H1 (cell line): ENCODE data around the gene TMEM209. TPM values are rescaled to one million over a fixed set of nuclear protein-coding genes. Genes with fewer than 3 reads are reported as not detected.
A peak's percentile ranks its signal among the peaks of the same experiment; 100 is the strongest.

Source experiments
- CTCF ChIA-PET: fragments of 300-600 bp; sonication (Branson Sonifier 250); formaldehyde crosslinking; loops from one replicate; lab custom pipeline; 2021; ENCODE audit not compliant: partially characterized antibody; lab: Charles Lee
- POLR2A ChIA-PET: fragments of 300-600 bp; sonication (Branson Sonifier 250); formaldehyde crosslinking; loops from one replicate; lab custom pipeline; 2021; ENCODE audit warnings: inconsistent platforms; ENCODE audit not compliant: partially characterized antibody; lab: Charles Lee
- DNase-seq, 2 experiments: peaks; one replicate each; pipeline versions ENCODE4 v3.0.0 to v3.0.0-alpha.2; 2010 to 2022; ENCODE audit warnings: low spot score in 2 of 2, low read depth in 1 of 2, mixed read lengths in 1 of 2
- FAIRE-seq: peaks from 2 replicates; lab custom pipeline; 2011; peaks lifted over from hg19 to GRCh38; lab: Jason Lieb, UNC
- H2AFZ ChIP-seq: 2 replicates; pipeline ENCODE4 v1.8.1; 2012; ENCODE audit warnings: low read length, inconsistent platforms
- H2AK5ac ChIP-seq: 2 replicates; pipeline ENCODE4 v1.6.1; 2013; ENCODE audit warnings: low read depth, low read length
- H2BK120ac ChIP-seq: replicated peaks from 2 replicates; pipeline ENCODE3; 2013; ENCODE audit warnings: low read depth, low read length, inconsistent platforms
- H2BK12ac ChIP-seq: 2 replicates; pipeline ENCODE4 v1.6.1; 2013; ENCODE audit warnings: low read depth, low read length
- H2BK15ac ChIP-seq: 2 replicates; pipeline ENCODE4 v1.6.1; 2013; ENCODE audit warnings: low read length
- H2BK20ac ChIP-seq: 2 replicates; pipeline ENCODE4 v1.6.1; 2013; ENCODE audit warnings: low read length
- H2BK5ac ChIP-seq: 2 replicates; pipeline ENCODE4 v1.6.1; 2013; ENCODE audit warnings: low read depth, low read length
- H3K14ac ChIP-seq: 2 replicates; pipeline ENCODE4 v1.6.1; 2013; ENCODE audit warnings: inconsistent platforms; ENCODE audit not compliant: insufficient read length
- H3K18ac ChIP-seq: 2 replicates; pipeline ENCODE4 v1.6.1; 2013; ENCODE audit warnings: low read length; ENCODE audit errors: extremely low read depth
- H3K23ac ChIP-seq: 2 replicates; pipeline ENCODE4 v1.6.1; 2013; ENCODE audit warnings: inconsistent platforms; ENCODE audit not compliant: insufficient read length
- H3K23me2 ChIP-seq: 2 replicates; pipeline ENCODE4 v1.6.1; 2013; ENCODE audit warnings: low read depth, low read length
- H3K27ac ChIP-seq: 2 replicates; pipeline ENCODE4 v1.6.1; 2011; ENCODE audit warnings: low read depth, low read length, inconsistent platforms
- H3K27me3 ChIP-seq, 4 experiments: replicated peaks in 1 of 4; 1 replicate in 1 of 4; 2 replicates in 3 of 4; pipeline versions ENCODE4 v1.6.1 to v1.8.1; 2011 to 2013; ENCODE audit warnings: low read length in 3 of 4, mild to moderate bottlenecking in 3 of 4, inconsistent platforms in 2 of 4, mixed read lengths in 2 of 4, moderate library complexity in 1 of 4; ENCODE audit not compliant: control insufficient read depth in 3 of 4, insufficient read depth in 3 of 4; ENCODE audit errors: extremely low read depth in 1 of 4
- H3K36me3 ChIP-seq, 4 experiments: 2 replicates each; pipeline versions ENCODE4 v1.6.1 to v1.8.1; 2011 to 2013; ENCODE audit warnings: mild to moderate bottlenecking in 4 of 4, low read length in 3 of 4, moderate library complexity in 2 of 4, control low read depth in 1 of 4, inconsistent platforms in 1 of 4; ENCODE audit not compliant: insufficient read depth in 4 of 4, control insufficient read depth in 2 of 4
- H3K4ac ChIP-seq: replicated peaks from 2 replicates; pipeline ENCODE3; 2013; ENCODE audit warnings: low read length, low read depth, mixed read lengths, inconsistent platforms; ENCODE audit not compliant: insufficient read length
- H3K4me1 ChIP-seq, 4 experiments: replicated peaks in 1 of 4; 1 replicate in 1 of 4; 2 replicates in 3 of 4; pipeline versions ENCODE4 v1.6.1 to v1.8.1; 2011 to 2013; ENCODE audit warnings: low read length in 3 of 4, inconsistent platforms in 2 of 4, mixed read lengths in 1 of 4; ENCODE audit not compliant: insufficient read depth in 4 of 4, control insufficient read depth in 3 of 4
- H3K4me2 ChIP-seq, 2 experiments: 2 replicates each; pipeline versions ENCODE4 v1.6.1 to v1.8.1; 2011 to 2013; ENCODE audit warnings: low read depth in 2 of 2, low read length in 2 of 2, control low read depth in 1 of 2, inconsistent platforms in 1 of 2, mild to moderate bottlenecking in 1 of 2; ENCODE audit not compliant: insufficient read depth in 1 of 2
- H3K4me3 ChIP-seq, 4 experiments: fragments of 200-600, 300-600 bp in 1 of 4; sonication (generic), shearing (Covaris generic), sonication (Bioruptor Twin) in 1 of 4; 2 replicates each; pipeline versions ENCODE4 v1.5.1 to v1.8.1; 2011 to 2016; ENCODE audit warnings: low read length in 4 of 4, low read depth in 3 of 4, control low read depth in 2 of 4, inconsistent platforms in 2 of 4, mild to moderate bottlenecking in 2 of 4, mixed read lengths in 1 of 4, moderate library complexity in 1 of 4; ENCODE audit not compliant: insufficient read depth in 2 of 4; ENCODE audit errors: extremely low read depth in 1 of 4
- H3K56ac ChIP-seq: replicated peaks from 2 replicates; pipeline ENCODE3; 2013; ENCODE audit warnings: low read depth, mild to moderate bottlenecking, mixed read lengths, low read length, inconsistent platforms; ENCODE audit not compliant: insufficient read length
- H3K79me1 ChIP-seq: 2 replicates; pipeline ENCODE4 v1.6.1; 2013; ENCODE audit warnings: low read depth, low read length, control low read depth
- H3K79me2 ChIP-seq, 2 experiments: 2 replicates each; pipeline versions ENCODE4 v1.6.1 to v1.8.1; 2012 to 2013; ENCODE audit warnings: low read length in 2 of 2, mild to moderate bottlenecking in 2 of 2, inconsistent platforms in 1 of 2; ENCODE audit not compliant: insufficient read depth in 2 of 2, control insufficient read depth in 1 of 2
- H3K9ac ChIP-seq, 4 experiments: replicated peaks in 1 of 4; 1 replicate in 1 of 4; 2 replicates in 3 of 4; pipeline versions ENCODE4 v1.6.1 to v1.8.1; 2011 to 2013; ENCODE audit warnings: low read depth in 3 of 4, low read length in 3 of 4, control low read depth in 2 of 4, mild to moderate bottlenecking in 2 of 4, moderate library complexity in 2 of 4, inconsistent platforms in 1 of 4; ENCODE audit errors: extremely low read depth in 1 of 4
- H3K9me3 ChIP-seq, 2 experiments: 2 replicates each; pipeline versions ENCODE4 v1.6.1 to v1.8.1; 2012 to 2013; ENCODE audit warnings: mild to moderate bottlenecking in 2 of 2, moderate library complexity in 2 of 2, control low read depth in 1 of 2, inconsistent platforms in 1 of 2, low read depth in 1 of 2, low read length in 1 of 2, mixed read lengths in 1 of 2; ENCODE audit not compliant: insufficient read depth in 2 of 2
- H4K20me1 ChIP-seq, 2 experiments: replicated peaks in 1 of 2; 2 replicates each; pipeline versions ENCODE3 to v1.8.1; 2011 to 2013; ENCODE audit warnings: inconsistent platforms in 2 of 2, low read length in 2 of 2, mild to moderate bottlenecking in 1 of 2; ENCODE audit not compliant: insufficient read depth in 2 of 2, control insufficient read depth in 1 of 2
- H4K5ac ChIP-seq: 2 replicates; pipeline ENCODE4 v1.6.1; 2013; ENCODE audit warnings: low read length, low read depth, mixed read lengths, inconsistent platforms; ENCODE audit not compliant: insufficient read length
- H4K8ac ChIP-seq: 2 replicates; pipeline ENCODE4 v1.8.0; 2013; ENCODE audit warnings: mild to moderate bottlenecking, moderate library complexity, low read length, inconsistent platforms; ENCODE audit not compliant: insufficient read depth; ENCODE audit errors: extremely low read depth
- H4K91ac ChIP-seq: replicated peaks from 2 replicates; pipeline ENCODE3; 2013; ENCODE audit warnings: low read length, mixed read lengths, inconsistent platforms; ENCODE audit not compliant: insufficient read length
- BCL11A ChIP-seq, 2 experiments: IDR thresholded peaks; one replicate each; pipeline ENCODE4 v1.6.1; 2011; ENCODE audit warnings: low read depth in 2 of 2, low read length in 2 of 2, mild to moderate bottlenecking in 2 of 2
- CREB1 ChIP-seq: IDR thresholded peaks from 2 replicates; pipeline ENCODE4 v1.6.1; 2012; ENCODE audit warnings: inconsistent platforms
- JUN ChIP-seq: IDR thresholded peaks from 2 replicates; pipeline ENCODE4 v1.6.1; 2011; ENCODE audit warnings: low read depth, mild to moderate bottlenecking, improper control_type of control experiment, low read length
- KDM1A ChIP-seq: fragments of 200-600, 300-600 bp; sonication (generic); IDR thresholded peaks from 2 replicates; pipeline ENCODE4 v1.7.1; 2016; ENCODE audit warnings: mild to moderate bottlenecking, low read length, borderline replicate concordance
- KDM5A ChIP-seq: fragments of 200-600 bp; IDR thresholded peaks from 2 replicates; pipeline ENCODE4 v1.7.1; 2012; ENCODE audit warnings: mild to moderate bottlenecking, low read length, inconsistent platforms, mixed read lengths
- MAFK ChIP-seq: IDR thresholded peaks from 2 replicates; pipeline ENCODE4 v1.6.1; 2012; ENCODE audit warnings: low read depth, mild to moderate bottlenecking, improper control_type of control experiment, low read length
- MAX ChIP-seq: IDR thresholded peaks from 2 replicates; pipeline ENCODE4 v1.6.1; 2012; ENCODE audit warnings: inconsistent platforms
- NANOG ChIP-seq: IDR thresholded peaks from 2 replicates; pipeline ENCODE4 v1.6.1; 2011; ENCODE audit warnings: low read length, low read depth, mild to moderate bottlenecking, inconsistent platforms; ENCODE audit not compliant: insufficient read depth, poor library complexity, severe bottlenecking
- PHF8 ChIP-seq: fragments of 200-600 bp; sonication (generic); conservative IDR thresholded peaks from 2 replicates; pipeline ENCODE4 v1.7.1; 2012; ENCODE audit warnings: low read depth, mild to moderate bottlenecking, inconsistent platforms, low read length, moderate library complexity
- SIN3A ChIP-seq, 2 experiments: IDR thresholded peaks in 1 of 2; conservative IDR thresholded peaks in 1 of 2; 2 replicates each; pipeline ENCODE4 v1.6.1; 2011 to 2012; ENCODE audit warnings: low read length in 2 of 2, improper control_type of control experiment in 1 of 2, low read depth in 1 of 2, mild to moderate bottlenecking in 1 of 2
- ZNF274 ChIP-seq: IDR thresholded peaks from 2 replicates; pipeline ENCODE4 v1.7.0; 2012; ENCODE audit warnings: low read length, borderline replicate concordance; ENCODE audit errors: extremely low read depth
- WGBS, 2 experiments: shearing (Covaris generic) in 1 of 2; methylation state at CpG; one replicate each; pipeline versions ENCODE4 v1.1.6 to v1.1.7; 2013 to 2015; ENCODE audit warnings: low lambda C conversion rate in 2 of 2, mixed read lengths in 2 of 2, inconsistent platforms in 1 of 2, low coverage in 1 of 2, missing lambda C conversion rate in 1 of 2; ENCODE audit not compliant: insufficient replicate concordance in 2 of 2, insufficient coverage in 1 of 2, insufficient read length in 1 of 2; ENCODE audit errors: extremely low coverage in 1 of 2, missing lambda C conversion rate in 1 of 2; 5-methylcytosine and 5-hydroxymethylcytosine counted together
- polyA plus RNA-seq, 7 experiments: library from polyadenylated mRNA; depleted of rRNA in 3 of 7; stranded (reverse) in 5 of 7; unstranded in 2 of 7; fragments of >200 nt in 5 of 7; fragments of 200-250 nt in 2 of 7; gene quantifications; 1 replicate in 5 of 7; 2 replicates in 1 of 7; 4 replicates in 1 of 7; pipeline versions ENCODE4 v1.2.1 to v1.2.3, GENCODE V29; 2011 to 2013; ENCODE audit warnings: missing spikeins in 2 of 7, mixed read lengths in 2 of 7
- total RNA-seq: library from RNA; stranded (reverse); fragmentation: NEBNext Ultra II Directional; extraction: Animal tissue kit (Norgen Biotek cat#: 25700); gene quantifications from 2 replicates; pipeline ENCODE4 v1.2.1, GENCODE V29; 2021

The TMEM209 gene
- total and polyA plus RNA-seq, 2 of the 8 experiments (the other 6 are each of a cell fraction or from before 2014, with no cell fraction given) = 28.5 to 30.5 TPM

- no peaks in the 10 kb centered on the region for H3K79me1 ChIP-seq
- H2BK15ac ChIP-seq = no peak overlapping the region; the same call in 1 of the 2 replicates
- H2BK12ac ChIP-seq = peak overlapping the region; percentile 30; the same call in 1 of the 2 replicates
- H2AFZ ChIP-seq = no peak overlapping the region
- H4K8ac ChIP-seq = peak overlapping the region; percentile 100; the same call in 1 of the 2 replicates
- peak overlapping the region; percentile 77 to 97 for H3K4me2 ChIP-seq
- H3K4ac ChIP-seq = peak overlapping the region; percentile 8
- no peak overlapping the region for H3K23ac ChIP-seq
- 82% methylated on average over 16 of the region's 17 CpGs; no CpG with 5 or more reads in 1 of the 2 experiments for WGBS, 2 experiments
- no peak overlapping the region for H4K91ac ChIP-seq
- H3K9ac ChIP-seq = peak overlapping the region in 2 of 4 experiments; percentile 82 to 90; a peak in 3 of 7 replicates
- peak overlapping the region in 3 of 4 experiments; percentile 54 to 65 (median 56); a peak in 6 of 8 replicates for H3K4me3 ChIP-seq
- H3K4me1 ChIP-seq = peaks cover 0 to 15% (median 13%) of the 10 kb centered on the region in 4 experiments; a peak in 6 of 7 replicates
- no peak overlapping the region for H3K14ac ChIP-seq
- peak overlapping the region; percentile 19; the same call in 1 of the 2 replicates for H3K18ac ChIP-seq
- DNase-seq (peak in 1 of 2 experiments; percentile 58), FAIRE-seq (no peak)
- no peaks in the 10 kb centered on the region for H3K36me3 ChIP-seq
- H2BK20ac ChIP-seq = no peak overlapping the region
- no peak overlapping the region for H4K5ac ChIP-seq
- POLR2A ChIA-PET = interaction anchor here (0.6 to 3.0 kb wide), 8 partner anchors 12 to 345 kb away, joined by 3 to 12 read pairs (median 4); partner anchors contain the start of gene TMEM209
- H2AK5ac ChIP-seq = no peak overlapping the region
- peaks cover 0 to 13% (median 8%) of the 10 kb centered on the region in 4 experiments; a peak in 5 of 7 replicates for H3K27me3 ChIP-seq
- H3K27ac ChIP-seq = no peak overlapping the region; the same call in 1 of the 2 replicates
- CTCF ChIA-PET = interaction anchor here (0.6 to 1.8 kb wide), 9 partner anchors 8 to 323 kb away, joined by 3 to 12 read pairs (median 3); no protein-coding TSS in a partner anchor
- no peaks in the 10 kb centered on the region for H3K9me3 ChIP-seq
- H3K23me2 ChIP-seq = peaks cover 6% of the 10 kb centered on the region; the same call in 1 of the 2 replicates
- H3K56ac ChIP-seq = no peak overlapping the region
- no peak overlapping the region for H2BK120ac ChIP-seq
- no peaks in the 10 kb centered on the region for H3K79me2 ChIP-seq
- H4K20me1 ChIP-seq = peaks cover 0 to 2% of the 10 kb centered on the region in 2 experiments
- H2BK5ac ChIP-seq = no peak overlapping the region
- no peak for TF ChIP-seq CREB1
- TF ChIP-seq ZNF274 = no peak
- TF ChIP-seq NANOG = no peak
- no peak for TF ChIP-seq KDM1A
- TF ChIP-seq MAX = no peak
- TF ChIP-seq SIN3A (conservative IDR thresholded peaks at IDR 0.05 in 1 of 2, IDR thresholded peaks at IDR 0.05 in 1 of 2; ENCODE audit: low read depth in 1 of 2, low read length in 2 of 2) = no peak
- no peak for TF ChIP-seq KDM5A
- TF ChIP-seq MAFK = no peak
- TF ChIP-seq BCL11A (IDR thresholded peaks at IDR 0.05; ENCODE audit: low read depth in 2 of 2, low read length in 2 of 2) = no peak
- no peak for TF ChIP-seq JUN
- TF ChIP-seq PHF8 = no peak
Observed at GRCh38 chr7:130141884-130142653, 63.1 kb downstream of the TMEM209 start.
